ENCODE data around the gene ZMYND15.

Gene ZMYND15

DNA sequence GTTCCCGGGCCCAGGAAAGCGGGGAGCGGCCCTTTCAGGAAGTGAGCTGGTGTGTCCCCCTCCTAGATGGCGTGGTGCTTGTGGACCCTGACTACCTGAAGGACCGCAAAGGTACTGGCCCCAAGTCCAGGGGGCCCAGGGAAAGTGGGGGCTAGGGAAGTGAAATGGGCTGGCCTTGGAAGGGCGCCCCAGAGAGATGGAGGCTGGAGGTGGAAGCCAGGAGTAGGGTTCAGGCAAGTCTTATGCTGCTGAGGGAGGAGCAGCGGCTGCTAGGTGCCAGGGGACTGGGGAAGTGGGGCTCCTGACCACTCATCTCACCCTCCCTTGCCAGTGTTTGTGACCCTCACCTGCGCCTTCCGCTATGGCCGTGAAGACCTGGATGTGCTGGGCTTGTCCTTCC, 23.6 kb upstream of the ZMYND15 start:
- no peak for DNase-seq (ENCODE audit: low read depth in 1 of 2, low spot score in 1 of 2)

DNA sequence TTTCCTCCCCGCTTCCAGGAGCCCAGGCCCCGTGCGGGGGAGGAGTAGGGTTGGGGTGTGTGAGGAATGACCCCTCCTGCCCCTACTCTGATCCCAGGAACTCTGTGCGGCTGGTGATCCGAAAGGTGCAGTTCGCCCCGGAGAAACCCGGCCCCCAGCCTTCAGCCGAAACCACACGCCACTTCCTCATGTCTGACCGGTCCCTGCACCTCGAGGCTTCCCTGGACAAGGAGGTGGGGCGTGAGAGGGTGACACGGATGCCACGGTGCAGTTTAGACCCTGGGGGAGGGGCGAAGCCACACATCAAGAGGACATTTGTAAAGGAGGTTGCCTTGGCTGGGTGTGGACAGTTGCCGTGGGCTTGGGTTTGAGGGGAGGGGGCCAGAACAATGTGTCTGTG, 21.8 kb upstream of the ZMYND15 start:
- no peak for DNase-seq (ENCODE audit: low read depth in 1 of 2, low spot score in 1 of 2)

DNA sequence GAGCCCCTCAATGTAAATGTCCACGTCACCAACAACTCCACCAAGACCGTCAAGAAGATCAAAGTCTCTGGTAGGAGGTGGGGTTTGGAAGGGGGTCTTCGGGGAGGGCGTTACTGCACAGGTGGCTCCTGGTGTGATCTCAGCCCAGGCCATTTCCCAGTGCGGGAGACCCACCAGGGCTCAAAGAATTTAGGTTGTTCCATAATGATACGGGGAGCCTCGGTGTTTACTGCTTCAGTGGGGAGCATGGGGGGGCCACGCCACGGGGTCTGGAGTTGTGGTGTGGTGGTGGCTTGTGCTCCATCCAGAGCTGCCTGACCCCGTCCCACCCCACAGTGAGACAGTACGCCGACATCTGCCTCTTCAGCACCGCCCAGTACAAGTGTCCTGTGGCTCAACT, 21.4 kb upstream of the ZMYND15 start:
- DNase-seq (ENCODE audit: low read depth in 1 of 2, low spot score in 1 of 2): no peak

DNA sequence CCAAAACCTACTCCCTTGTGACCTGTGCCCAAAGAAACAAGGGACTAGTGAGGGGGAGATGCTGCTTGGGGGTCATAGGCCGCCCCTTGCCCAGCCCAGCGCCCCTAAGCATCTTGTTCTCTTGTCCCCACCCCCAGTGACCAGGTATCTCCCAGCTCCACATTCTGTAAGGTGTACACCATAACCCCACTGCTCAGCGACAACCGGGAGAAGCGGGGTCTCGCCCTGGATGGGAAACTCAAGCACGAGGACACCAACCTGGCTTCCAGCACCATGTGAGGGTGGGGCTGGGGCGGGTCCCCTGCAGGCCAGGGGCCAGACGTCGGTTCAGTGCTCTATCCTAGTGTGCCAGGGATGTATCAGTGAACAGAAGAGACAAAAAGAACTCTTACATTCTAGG, 20.5 kb upstream of the ZMYND15 start:
- no peak for DNase-seq (ENCODE audit: low read depth in 1 of 2, low spot score in 1 of 2)

DNA sequence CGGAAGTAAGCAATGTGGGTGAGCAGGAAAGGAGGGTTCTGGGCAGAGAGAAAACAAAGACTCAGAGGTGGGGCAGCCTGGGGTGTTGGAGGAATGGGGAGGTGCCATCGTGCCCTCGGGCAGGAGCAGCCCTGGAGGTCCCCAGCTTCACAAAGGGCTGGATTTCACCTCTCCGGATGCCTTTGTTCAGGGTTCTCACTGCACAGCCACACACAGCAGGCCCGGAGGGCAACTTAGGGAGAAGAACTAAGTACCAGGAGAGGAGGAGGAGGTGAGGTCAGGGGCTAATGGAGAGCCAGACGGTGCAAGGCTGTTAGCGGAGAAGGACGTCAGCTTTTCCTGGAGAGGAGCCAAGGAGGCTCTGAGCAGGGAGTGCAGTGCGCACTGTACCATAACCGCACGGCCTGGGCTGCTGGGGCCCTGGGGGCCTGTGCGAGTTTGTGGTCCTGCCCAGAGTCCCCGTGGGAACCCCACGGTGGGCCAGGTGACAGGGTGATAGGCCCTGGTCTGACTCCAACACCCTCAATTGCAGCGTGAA, 19.9 kb upstream of the ZMYND15 start:
- no peak for DNase-seq (ENCODE audit: low read depth in 1 of 2, low spot score in 1 of 2)

DNA sequence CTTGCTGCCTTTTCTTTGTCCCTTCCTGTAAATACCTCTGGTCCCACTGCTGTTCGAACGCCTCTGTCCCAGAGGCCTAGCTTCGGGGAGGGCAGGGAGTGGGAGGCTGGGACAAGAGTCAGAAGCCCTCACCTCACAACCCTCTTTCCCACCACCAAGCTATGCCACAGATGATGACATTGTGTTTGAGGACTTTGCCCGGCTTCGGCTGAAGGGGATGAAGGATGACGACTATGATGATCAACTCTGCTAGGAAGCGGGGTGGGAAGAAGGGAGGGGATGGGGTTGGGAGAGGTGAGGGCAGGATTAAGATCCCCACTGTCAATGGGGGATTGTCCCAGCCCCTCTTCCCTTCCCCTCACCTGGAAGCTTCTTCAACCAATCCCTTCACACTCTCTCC, 18.8 kb upstream of the ZMYND15 start:
- no peak for DNase-seq (ENCODE audit: low read depth in 1 of 2, low spot score in 1 of 2)

DNA sequence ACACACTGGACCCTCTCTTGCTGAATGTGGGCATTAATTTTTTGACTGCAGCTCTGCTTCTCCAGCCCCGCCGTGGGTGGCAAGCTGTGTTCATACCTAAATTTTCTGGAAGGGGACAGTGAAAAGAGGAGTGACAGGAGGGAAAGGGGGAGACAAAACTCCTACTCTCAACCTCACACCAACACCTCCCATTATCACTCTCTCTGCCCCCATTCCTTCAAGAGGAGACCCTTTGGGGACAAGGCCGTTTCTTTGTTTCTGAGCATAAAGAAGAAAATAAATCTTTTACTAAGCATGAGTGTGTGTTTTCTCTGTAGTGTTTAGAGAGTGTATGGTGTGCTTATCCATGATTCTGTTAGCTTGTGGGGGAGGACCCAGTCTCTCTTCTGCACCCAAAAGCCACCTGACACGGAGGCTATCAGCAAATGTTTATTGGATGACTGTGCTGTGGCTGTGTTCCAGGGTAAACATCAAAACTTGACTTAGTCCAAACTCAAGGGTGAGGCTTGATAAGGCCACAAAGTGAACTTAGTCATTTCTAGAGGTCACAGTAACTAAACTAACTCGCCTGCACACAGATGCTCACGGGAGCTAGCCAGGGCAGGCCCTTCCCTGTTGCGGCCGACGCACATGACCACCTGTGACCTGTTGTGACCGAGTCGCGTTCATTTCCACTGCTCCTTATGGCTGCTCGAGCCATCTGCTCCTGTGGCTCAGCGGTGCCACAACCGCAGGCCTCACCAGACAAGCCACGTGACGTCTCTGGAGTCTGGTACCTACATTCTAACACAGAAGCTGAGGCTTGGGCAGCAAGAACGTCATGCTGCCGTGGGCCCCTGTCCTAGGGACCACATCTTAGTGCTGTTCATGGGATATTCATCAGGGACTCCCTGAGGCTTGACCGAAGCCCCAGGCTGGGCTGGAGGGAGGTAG, 18.2 kb upstream of the ZMYND15 start:
- no peak for DNase-seq (ENCODE audit: low read depth in 1 of 2, low spot score in 1 of 2)

DNA sequence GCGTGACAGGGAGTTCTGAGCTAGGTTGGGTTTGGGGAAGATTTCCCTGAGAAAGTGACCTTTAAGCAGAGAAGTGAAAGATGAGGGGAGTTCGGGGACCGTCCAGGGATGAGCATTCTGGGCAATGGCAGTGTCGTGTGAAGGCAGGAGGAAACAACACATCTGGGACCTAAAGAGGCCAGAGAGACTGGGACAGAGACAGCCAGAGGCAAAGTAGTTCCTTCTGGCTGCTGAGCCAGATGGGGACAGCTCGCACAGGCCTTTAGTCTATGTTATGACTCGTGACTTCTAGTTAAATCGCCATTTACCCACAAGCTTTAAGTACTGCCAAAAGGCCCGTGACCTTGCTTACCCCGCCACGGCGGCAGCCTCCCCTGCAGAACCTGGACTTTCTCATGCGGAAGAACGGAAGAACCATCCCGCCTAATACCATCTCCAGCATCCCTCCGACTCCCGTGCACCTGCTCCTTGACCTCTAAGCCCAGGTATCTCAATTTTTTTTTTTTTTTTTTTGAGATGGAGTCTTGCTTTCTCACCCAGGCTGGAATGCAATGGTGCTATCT, 16.9 kb upstream of the ZMYND15 start:
- DNase-seq (ENCODE audit: low read depth in 1 of 2, low spot score in 1 of 2): no peak

DNA sequence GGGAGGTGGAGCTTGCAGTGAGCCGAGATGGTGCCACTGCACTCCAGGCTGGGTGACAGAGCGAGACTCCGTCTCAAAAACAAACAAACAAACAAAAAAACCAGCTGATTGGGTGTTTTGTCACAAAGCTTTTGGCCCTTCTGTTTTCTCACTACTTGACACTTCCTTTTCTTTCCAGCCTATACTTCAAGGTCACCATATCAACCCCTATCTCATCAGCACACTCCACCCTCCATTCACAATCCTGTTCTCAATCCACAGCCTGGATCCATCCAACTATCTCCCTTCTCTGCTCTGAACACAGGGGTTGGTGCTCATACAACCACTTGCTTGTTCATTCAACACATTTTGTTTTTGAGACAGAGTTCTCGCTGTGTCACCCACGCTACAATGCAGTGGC, 15.0 kb upstream of the ZMYND15 start:
- DNase-seq (ENCODE audit: low read depth in 1 of 2, low spot score in 1 of 2): no peak

DNA sequence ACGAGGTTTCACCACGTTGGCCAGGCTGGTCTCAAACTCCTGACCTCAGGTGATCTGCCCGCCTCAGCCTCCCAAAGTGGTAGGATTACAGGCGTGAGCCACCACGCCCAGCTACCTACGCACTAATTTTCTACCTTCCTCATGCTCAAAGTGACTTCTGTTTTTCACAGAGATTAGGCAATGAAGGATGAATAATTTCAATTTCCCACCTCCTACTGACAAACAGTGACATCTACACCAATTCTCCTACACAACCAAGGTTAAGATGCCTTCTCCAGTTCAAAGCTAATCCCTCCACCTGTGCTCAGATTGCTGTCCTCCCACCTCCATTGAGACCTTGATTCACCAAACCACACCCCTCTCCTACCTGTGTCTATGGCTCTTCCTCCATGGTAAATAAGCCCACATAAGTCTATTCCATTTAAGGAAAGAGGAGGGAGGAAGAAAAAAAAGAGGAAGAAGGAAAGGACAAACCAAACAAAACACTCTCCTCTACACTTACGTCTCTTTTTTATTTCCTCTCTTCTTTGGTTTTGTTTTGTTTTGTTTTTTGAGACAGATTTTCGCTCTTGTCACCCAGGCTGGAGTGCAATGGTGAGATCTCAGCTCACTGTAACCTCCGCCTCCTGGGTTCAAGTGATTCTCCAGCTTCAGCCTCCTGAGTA, 13.9 kb upstream of the ZMYND15 start:
- no peak for DNase-seq (ENCODE audit: low read depth in 1 of 2, low spot score in 1 of 2)

DNA sequence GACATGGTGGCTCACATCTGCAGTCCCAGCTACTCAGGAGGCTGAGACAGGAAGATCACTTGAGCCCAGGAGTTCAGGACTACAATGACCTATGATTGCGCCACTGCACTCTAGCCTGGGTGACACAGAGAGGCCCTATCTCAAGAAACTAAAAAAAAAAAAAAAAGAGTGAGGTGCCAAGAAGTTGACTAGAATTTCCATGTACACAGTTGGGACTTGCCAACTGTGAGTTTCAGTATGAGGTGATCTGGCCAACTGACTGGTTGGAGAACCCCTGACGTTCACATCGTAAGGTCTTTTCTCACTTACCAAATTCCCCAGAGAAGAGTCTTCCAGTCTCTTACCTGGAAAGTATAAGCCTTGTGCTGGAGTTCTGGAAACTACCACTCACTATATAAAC, 11.5 kb upstream of the ZMYND15 start:
- DNase-seq (ENCODE audit: low read depth in 1 of 2, low spot score in 1 of 2): no peak

DNA sequence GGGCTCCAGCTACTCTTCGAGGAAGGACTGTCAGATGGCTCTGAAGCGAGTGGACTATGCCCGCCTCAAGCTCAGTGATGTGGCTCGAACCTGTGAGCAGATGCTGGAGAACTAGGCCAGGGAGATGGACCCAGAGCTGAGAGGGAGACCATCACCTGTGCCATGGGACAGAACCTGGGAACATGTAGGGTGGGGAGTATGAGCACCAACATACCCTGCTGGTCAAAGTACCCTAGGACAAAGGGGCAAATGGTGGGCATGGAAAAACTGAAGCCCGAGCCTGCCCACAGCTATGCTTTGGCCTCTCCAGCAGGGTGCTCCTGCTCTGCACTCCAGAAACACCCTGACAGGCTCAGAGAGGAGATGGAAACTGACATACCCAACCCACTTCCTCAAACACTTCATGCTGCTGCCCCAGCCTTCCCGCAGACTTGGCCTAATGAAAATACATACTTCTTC, 6.5 kb upstream of the ZMYND15 start:
- no peak for DNase-seq (ENCODE audit: low read depth in 1 of 2, low spot score in 1 of 2)

DNA sequence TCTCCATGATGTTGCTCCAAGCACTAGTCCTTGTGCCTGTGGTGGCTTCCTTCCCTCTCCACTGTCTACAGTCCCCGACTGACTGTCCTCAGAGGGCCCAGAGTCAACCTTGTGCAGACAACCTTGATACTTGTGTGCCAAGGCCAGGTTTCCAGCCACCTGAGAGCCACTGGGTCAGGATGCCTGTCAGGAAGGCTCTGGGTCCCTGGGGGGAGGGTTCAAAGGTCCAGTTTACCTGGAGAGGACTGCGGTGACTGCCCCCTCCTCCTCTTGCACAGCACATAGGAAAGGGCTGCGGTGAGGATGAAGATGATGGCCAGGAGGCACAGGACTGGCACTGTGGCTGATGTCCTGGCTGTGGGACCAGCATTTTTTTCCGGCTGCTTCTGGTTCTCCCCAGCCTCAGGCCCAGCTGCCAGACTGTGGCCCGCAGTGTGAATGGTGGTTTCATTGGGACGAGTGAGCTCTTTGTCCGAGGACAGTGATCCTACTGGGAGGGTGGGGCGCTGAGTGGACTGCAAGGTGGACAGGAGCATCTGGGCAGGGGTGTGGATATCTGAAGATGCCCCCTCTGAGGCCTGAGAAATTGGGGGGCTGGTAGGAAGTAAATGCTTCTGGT, 4.7 kb upstream of the ZMYND15 start:
- DNase-seq (ENCODE audit: low read depth in 1 of 2, low spot score in 1 of 2): no peak

DNA sequence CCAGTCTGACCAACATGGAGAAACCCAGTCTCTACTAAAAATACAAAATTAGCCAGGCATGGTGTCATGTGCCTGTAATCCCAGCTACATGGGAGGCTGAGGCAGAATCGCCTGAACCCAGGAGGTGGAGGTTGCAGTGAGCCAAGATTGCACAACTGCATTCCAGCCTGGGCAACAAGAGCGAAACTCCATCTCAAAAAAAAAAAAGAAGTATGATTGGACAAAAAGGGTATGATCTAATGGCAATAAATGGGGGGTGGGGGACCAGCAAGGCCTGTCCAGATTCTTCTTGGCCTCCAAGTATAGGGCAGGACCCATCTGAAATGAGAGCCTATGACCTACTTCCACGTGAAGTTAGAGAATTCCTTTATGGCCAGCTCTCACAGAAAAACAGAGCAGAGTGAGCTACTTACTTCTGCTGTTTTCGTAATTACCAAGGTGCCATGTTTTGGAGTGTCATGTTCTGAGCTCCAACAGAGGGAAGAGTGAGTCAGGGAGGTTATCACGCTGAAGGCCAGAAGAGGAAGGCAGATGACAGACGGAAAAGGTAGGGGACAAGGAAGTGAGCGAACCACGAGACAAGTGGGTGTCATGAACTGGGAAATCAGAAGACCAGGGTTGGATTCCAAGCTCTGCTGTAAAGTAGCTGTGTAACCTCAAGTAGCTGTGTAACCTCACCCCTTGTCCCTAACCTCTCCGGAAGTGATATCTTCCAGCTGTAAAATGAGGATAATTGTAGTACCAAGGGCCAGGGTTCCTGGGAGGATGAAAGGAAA, 3.6 kb upstream of the ZMYND15 start:
- DNase-seq (ENCODE audit: low read depth in 1 of 2, low spot score in 1 of 2): no peak

DNA sequence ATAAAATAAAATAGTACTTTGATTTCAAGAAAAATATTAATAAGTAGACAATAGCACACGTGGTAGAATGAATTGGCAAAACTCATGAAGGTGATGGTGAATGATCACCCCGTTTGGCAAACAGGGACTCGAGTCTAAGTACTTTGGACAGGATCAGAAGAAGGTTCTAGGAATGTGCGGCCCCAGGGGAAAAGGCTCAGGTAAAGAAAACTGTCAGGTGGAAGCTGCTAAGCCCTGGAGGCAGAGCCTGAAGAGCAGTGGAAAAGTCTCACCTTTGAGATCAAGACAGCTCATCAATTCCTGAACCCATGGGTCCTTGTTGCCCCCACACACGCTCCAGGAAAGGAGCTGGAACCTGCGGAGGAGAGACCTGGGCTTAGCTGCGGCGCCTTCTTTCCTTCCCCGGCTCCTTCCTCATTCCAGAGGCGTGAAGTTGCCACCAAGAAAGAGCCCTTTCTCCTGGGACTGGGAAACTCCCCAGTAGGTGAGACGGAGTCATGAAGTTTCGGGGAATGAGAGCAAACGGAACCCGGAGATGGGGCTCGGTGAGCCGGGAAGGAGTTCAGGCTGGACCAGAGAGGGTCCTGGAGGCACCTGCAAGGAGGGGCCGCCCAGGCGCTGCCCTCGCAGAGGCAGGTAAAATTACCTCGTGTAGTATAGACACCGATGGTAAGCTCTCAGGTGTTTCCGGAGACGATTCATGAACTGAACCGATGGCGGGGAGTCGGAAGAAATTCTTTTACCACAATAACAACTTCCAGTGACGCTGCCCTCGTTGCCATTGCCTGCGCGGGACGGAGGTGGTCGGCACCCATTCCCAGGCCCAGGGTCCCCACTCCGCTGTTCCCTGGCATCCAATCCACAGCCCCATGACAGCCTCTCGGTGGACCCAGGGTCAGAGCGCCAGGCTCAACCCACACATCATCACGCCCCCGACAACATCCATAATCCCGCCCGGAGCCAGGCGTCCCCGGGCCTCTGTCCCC, 1.2 kb upstream of the ZMYND15 start:
- no peak for DNase-seq (ENCODE audit: low read depth in 1 of 2, low spot score in 1 of 2)

DNA sequence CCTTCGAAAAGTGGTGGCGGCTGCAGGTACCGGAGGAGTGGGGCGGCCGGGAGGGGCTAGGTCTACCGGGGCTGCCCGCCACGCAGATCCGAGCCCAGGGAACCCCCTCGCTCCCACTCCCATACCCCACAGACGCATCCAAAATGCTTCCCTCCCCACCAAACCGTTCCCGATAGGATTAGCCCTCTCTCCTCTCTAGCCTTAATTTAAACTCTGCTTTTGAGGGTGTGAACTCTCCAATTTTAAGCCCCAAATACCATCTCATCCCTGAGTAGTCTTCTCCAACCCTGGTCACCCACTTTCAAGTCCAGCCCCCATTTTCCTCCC, 355 bp downstream of the ZMYND15 start:
- no peak for DNase-seq (ENCODE audit: low read depth in 1 of 2, low spot score in 1 of 2)

DNA sequence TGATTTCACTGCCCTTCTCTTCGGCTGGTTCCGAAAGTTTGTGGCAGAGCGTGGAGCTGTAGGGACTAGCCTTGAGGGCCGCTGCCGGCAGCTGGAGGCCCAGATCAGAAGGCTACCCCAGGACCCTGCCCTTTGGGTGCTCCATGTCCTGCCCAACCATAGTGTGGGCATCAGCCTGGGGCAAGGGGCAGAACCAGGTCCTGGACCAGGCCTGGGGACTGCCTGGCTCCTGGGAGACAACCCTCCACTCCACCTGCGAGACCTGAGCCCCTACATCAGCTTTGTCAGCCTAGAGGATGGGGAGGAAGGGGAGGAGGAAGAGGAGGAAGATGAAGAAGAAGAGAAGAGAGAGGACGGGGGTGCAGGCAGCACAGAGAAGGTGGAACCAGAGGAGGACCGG, 951 bp downstream of the ZMYND15 start:
- DNase-seq (ENCODE audit: low read depth in 1 of 2, low spot score in 1 of 2): no peak

DNA sequence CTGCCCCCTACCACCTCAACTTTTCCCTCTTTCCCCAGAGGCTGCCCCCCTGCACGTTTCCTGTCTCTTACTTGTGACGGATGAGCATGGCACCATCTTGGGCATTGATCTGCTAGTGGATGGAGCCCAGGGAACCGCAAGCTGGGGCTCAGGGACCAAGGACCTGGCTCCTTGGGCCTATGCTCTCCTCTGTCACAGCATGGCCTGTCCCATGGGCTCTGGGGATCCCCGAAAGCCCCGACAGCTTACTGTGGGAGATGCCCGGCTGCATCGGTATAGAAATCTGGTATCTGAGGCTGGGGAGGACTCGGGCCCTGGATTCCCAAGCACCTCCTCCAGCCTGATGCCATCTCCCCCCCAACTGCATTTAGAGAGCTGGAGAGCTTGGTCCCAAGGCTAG, 1.9 kb downstream of the ZMYND15 start:
- no peak for DNase-seq (ENCODE audit: low read depth in 1 of 2, low spot score in 1 of 2)

DNA sequence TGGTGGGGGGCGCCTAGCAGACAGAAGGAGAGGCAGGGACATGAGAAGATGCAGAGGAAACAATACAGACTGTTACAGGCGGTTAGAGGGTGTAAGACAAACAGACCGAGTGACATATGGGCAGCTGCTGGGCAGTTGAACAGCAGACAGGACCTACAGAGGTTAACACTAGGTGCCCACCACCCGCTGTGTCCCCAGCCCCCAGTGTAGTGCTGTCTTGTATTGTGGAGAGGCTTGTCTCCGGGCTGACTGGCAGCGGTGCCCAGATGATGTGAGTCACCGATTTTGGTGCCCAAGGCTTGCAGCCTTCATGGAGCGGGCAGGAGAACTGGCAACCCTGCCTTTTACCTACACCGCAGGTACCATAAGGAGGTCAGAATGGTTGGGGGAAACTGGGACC, 2.5 kb downstream of the ZMYND15 start:
- no peak for DNase-seq (ENCODE audit: low read depth in 1 of 2, low spot score in 1 of 2)

DNA sequence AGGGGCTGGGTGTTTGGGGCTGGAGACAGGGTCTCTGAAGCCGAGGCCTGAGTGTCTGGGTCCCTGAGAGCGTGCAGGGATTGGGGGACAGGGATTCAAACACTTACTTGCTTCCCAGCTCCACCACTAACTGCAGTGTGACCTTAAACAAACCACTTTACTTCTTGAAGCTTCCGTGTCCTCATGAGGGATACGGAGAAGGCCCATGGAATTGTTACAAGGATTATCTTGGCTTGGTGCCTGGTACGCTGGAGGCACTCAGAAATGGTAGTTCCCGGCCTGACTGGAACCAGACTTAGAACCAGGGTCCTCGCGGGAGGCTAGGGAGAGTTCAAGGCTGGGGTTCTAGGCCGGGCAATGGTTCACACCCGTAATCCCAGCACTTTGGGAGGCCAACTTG, 3.0 kb downstream of the ZMYND15 start:
- no peak for DNase-seq (ENCODE audit: low read depth in 1 of 2, low spot score in 1 of 2)
